ENCODE data around the gene CALHM6. TPM values are rescaled to one million over a fixed set of nuclear protein-coding genes. Genes with fewer than 3 reads are reported as not detected.

CALHM6 gene
- total and polyA plus RNA-seq, 10 of the 15 experiments (the other 5 are each of a cell fraction or from before 2014, with no cell fraction given), result 0.15 to 3.4 (median 1.3) TPM

DNA sequence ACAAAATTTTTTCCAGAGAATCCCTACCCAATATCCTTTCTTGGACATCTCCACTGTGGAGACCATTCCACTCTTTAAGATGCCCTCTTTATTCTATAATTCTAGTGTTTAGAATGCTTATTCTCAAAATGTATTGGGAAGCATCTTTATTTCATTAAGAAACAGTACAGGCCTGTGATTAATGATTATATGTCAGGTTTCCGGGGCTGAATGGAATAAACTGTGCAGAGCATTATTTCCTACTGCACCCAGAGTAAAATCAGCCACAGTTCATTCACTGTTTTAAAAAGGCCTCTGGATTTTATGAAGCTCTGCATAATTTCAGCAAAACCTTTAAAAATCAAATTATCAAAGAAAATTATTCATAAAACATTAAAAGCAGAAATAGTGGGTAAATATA, 47.8 kb upstream of the CALHM6 start:
- ChIA-PET SMC1A (ENCODE audit: uncharacterized antibody, unreplicated experiment) (interaction anchor here (1.0 to 1.5 kb wide), 2 partner anchors 20 to 126 kb away, joined by 3 read pairs; no protein-coding TSS in a partner anchor), POLR2A (no interaction called here), RAD21 (ENCODE audit: unreplicated experiment) (no interaction called here), CTCF (interaction anchor here (0.6 to 1.5 kb wide), 7 partner anchors 17 to 148 kb away, joined by 3 to 5 read pairs (median 3); no protein-coding TSS in a partner anchor)
- Histone ChIP-seq H3K79me2 (ENCODE audit: control insufficient read depth, insufficient read depth, low read length) (peaks cover 74% of the 10 kb centered on the region), H3K27me3 (replicated peaks in 1 of 2; ENCODE audit: control insufficient read depth in 2 of 2, insufficient read depth in 2 of 2, low read length in 1 of 2) (no peaks in the 10 kb centered on the region), H3K4me3 (no peak overlapping the region), H3K9me3 (replicated peaks; ENCODE audit: control insufficient read depth, insufficient read depth, low read length) (peaks cover 1% of the 10 kb centered on the region; the same call in 2 of the 3 replicates), H4K20me1 (ENCODE audit: control insufficient read depth, insufficient read depth) (no peaks in the 10 kb centered on the region), H3K9ac (ENCODE audit: control insufficient read depth, insufficient read depth, low read length) (no peak overlapping the region), H3K4me1 (ENCODE audit: control insufficient read depth, insufficient read depth, low read length) (peaks cover 28% of the 10 kb centered on the region), H3K4me2 (ENCODE audit: control insufficient read depth, insufficient read depth) (no peak overlapping the region), H2AFZ (ENCODE audit: control insufficient read depth, low read depth, low read length) (no peak overlapping the region), H3K36me3 (ENCODE audit: control insufficient read depth in 2 of 2, insufficient read depth in 2 of 2, low read length in 1 of 2) (peaks cover 0 to 10% of the 10 kb centered on the region in 2 experiments; a peak in 2 of 4 replicates), H3K27ac (ENCODE audit: control insufficient read depth, insufficient read depth) (no peak overlapping the region)
- intact Hi-C loops (cut with micrococcal nuclease; ENCODE audit: unreplicated experiment), result no loop called here
- BruUV-seq (replicated peaks), result no TSS peak
- TF ChIP-seq, protein P1, sequence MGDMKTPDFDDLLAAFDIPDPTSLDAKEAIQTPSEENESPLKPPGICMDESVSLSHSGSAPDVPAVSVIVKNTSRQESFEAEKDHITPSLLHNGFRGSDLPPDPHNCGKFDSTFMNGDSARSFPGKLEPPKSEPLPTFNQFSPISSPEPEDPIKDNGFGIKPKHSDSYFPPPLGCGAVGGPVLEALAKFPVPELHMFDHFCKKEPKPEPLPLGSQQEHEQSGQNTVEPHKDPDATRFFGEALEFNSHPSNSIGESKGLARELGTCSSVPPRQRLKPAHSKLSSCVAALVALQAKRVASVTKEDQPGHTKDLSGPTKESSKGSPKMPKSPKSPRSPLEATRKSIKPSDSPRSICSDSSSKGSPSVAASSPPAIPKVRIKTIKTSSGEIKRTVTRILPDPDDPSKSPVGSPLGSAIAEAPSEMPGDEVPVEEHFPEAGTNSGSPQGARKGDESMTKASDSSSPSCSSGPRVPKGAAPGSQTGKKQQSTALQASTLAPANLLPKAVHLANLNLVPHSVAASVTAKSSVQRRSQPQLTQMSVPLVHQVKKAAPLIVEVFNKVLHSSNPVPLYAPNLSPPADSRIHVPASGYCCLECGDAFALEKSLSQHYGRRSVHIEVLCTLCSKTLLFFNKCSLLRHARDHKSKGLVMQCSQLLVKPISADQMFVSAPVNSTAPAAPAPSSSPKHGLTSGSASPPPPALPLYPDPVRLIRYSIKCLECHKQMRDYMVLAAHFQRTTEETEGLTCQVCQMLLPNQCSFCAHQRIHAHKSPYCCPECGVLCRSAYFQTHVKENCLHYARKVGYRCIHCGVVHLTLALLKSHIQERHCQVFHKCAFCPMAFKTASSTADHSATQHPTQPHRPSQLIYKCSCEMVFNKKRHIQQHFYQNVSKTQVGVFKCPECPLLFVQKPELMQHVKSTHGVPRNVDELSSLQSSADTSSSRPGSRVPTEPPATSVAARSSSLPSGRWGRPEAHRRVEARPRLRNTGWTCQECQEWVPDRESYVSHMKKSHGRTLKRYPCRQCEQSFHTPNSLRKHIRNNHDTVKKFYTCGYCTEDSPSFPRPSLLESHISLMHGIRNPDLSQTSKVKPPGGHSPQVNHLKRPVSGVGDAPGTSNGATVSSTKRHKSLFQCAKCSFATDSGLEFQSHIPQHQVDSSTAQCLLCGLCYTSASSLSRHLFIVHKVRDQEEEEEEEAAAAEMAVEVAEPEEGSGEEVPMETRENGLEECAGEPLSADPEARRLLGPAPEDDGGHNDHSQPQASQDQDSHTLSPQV (IDR thresholded peaks at IDR 0.05), result no peak
- FAIRE-seq, result no peak
- in situ Hi-C loops (cut with MboI), result no loop called here
- no peak for ATAC-seq
- no peak for DNase-seq (ENCODE audit: low read depth, low spot score)
- WGBS (ENCODE audit: insufficient coverage, insufficient replicate concordance, low lambda C conversion rate, missing lambda C conversion rate), result 96% methylated on average over 1 of the region's 1 CpG

DNA sequence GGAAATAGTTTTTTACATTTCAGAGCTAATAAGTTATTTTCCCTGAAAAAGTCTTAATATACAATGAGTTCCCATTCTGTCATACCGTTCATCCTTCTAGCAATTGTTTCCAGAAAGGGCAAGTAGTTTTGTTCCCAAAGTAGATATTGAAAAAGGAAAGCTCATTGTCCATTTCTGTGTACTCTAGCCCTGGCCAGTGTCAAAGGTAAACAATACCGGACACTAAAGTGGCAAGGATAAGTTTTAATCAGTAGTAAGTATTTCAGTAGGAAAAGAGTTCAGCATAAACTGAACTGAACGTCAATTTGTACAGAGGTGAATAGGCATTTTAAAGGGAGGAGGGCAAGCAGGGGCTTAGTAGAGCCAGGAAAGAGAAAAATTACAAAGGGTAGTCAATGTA, 43.5 kb upstream of the CALHM6 start:
- H3K4me2 ChIP-seq (ENCODE audit: control insufficient read depth, insufficient read depth), result no peak overlapping the region
- CTCF ChIA-PET, result interaction anchor here (1.2 to 1.9 kb wide), 3 partner anchors 10 to 117 kb away, joined by 3 to 6 read pairs (median 5); no protein-coding TSS in a partner anchor
- FAIRE-seq (no peak), DNase-seq (ENCODE audit: low read depth, low spot score) (no peak), ATAC-seq (no peak)
- no peaks in the 10 kb centered on the region; the same call in 1 of the 2 replicates for H3K4me1 ChIP-seq (ENCODE audit: control insufficient read depth, insufficient read depth, low read length)
- no TSS peak for BruUV-seq (replicated peaks)
- SMC1A ChIA-PET (ENCODE audit: uncharacterized antibody, unreplicated experiment), result interaction anchor here (1.1 to 1.8 kb wide), 2 partner anchors 10 to 16 kb away, joined by 4 read pairs; no protein-coding TSS in a partner anchor
- H3K36me3 ChIP-seq (ENCODE audit: control insufficient read depth in 2 of 2, insufficient read depth in 2 of 2, low read length in 1 of 2), result peaks cover 0 to 17% of the 10 kb centered on the region in 2 experiments; a peak in 2 of 4 replicates
- H2AFZ ChIP-seq (ENCODE audit: control insufficient read depth, low read depth, low read length), result no peak overlapping the region
- H3K27ac ChIP-seq (ENCODE audit: control insufficient read depth, insufficient read depth), result no peak overlapping the region
- H4K20me1 ChIP-seq (ENCODE audit: control insufficient read depth, insufficient read depth), result no peaks in the 10 kb centered on the region
- H3K9me3 ChIP-seq (replicated peaks; ENCODE audit: control insufficient read depth, insufficient read depth, low read length), result peaks cover 2% of the 10 kb centered on the region
- no peak overlapping the region for H3K4me3 ChIP-seq
- intact Hi-C loops (cut with micrococcal nuclease; ENCODE audit: unreplicated experiment) (no loop called here), in situ Hi-C loops (cut with MboI) (no loop called here)
- no peak overlapping the region for H3K9ac ChIP-seq (ENCODE audit: control insufficient read depth, insufficient read depth, low read length)
- 90% methylated on average over 3 of the region's 3 CpGs for WGBS (ENCODE audit: insufficient coverage, insufficient replicate concordance, low lambda C conversion rate, missing lambda C conversion rate)
- RAD21 ChIA-PET (ENCODE audit: unreplicated experiment), result no interaction called here
- POLR2A ChIA-PET, result no interaction called here
- H3K79me2 ChIP-seq (ENCODE audit: control insufficient read depth, insufficient read depth, low read length), result peaks cover 73% of the 10 kb centered on the region
- H3K27me3 ChIP-seq (replicated peaks in 1 of 2; ENCODE audit: control insufficient read depth in 2 of 2, insufficient read depth in 2 of 2, low read length in 1 of 2), result no peaks in the 10 kb centered on the region
- no peak for TF ChIP-seq RAD21 (IDR thresholded peaks at IDR 0.05; ENCODE audit: insufficient read depth, low read depth, low read length)
- no peak for TF ChIP-seq EED (IDR thresholded peaks at IDR 0.05; ENCODE audit: low read depth)
- TF ChIP-seq IKZF1 (conservative IDR thresholded peaks at IDR 0.05), result no peak
- TF ChIP-seq MEF2A (IDR thresholded peaks at IDR 0.05; ENCODE audit: insufficient read depth, low read depth, low read length), result no peak

Data from GM12878 (cell line).